AG09319 (cell line): Measurements from ENCODE around the gene CEP131.

Source experiments
- DNase-seq: peaks from one replicate; pipeline ENCODE4 v3.0.0-alpha.2; 2010; ENCODE audit warnings: low read depth; ENCODE audit errors: extremely low read depth
- CTCF ChIP-seq: IDR thresholded peaks from 2 replicates; pipeline ENCODE4 v1.5.1; 2011; ENCODE audit warnings: low read depth, mild to moderate bottlenecking, inconsistent platforms, low read length, moderate library complexity

Gene CEP131

GRCh38 chr17:81182596-81182995 is 40.2 kb downstream of the CEP131 start:
- DNase-seq, result no peak

GRCh38 chr17:81181811-81182185 is 41.0 kb downstream of the CEP131 start:
- no peak for DNase-seq
- no peak for TF ChIP-seq CTCF

More at GRCh38 chr17:81182596-81182995, 40.2 kb downstream of the CEP131 start:
- TF ChIP-seq CTCF, result no peak

- TF ChIP-seq CTCF, result no peak
- DNase-seq, result no peak
Measured at GRCh38 chr17:81180836-81181810, 41.6 kb downstream of the CEP131 start.

GRCh38 chr17:81179861-81180260 is 42.9 kb downstream of the CEP131 start:
- TF ChIP-seq CTCF, result no peak

GRCh38 chr17:81179220-81179619 is 43.5 kb downstream of the CEP131 start:
- TF ChIP-seq CTCF, result no peak
- no peak for DNase-seq

More at GRCh38 chr17:81179861-81180260, 42.9 kb downstream of the CEP131 start:
- no peak for DNase-seq

- TF ChIP-seq CTCF, result no peak
- no peak for DNase-seq
Measured at GRCh38 chr17:81178136-81179091, 44.4 kb downstream of the CEP131 start.
